ENCODE measurements around the gene PKDCC. TPM values are rescaled to one million over a fixed set of nuclear protein-coding genes. Genes with fewer than 3 reads are reported as not detected.

The PKDCC gene
- total and polyA plus RNA-seq, 2 of the 13 experiments (the other 11 are each of a cell fraction or from before 2014, with no cell fraction given) = 52.6 to 58.8 TPM

DNA sequence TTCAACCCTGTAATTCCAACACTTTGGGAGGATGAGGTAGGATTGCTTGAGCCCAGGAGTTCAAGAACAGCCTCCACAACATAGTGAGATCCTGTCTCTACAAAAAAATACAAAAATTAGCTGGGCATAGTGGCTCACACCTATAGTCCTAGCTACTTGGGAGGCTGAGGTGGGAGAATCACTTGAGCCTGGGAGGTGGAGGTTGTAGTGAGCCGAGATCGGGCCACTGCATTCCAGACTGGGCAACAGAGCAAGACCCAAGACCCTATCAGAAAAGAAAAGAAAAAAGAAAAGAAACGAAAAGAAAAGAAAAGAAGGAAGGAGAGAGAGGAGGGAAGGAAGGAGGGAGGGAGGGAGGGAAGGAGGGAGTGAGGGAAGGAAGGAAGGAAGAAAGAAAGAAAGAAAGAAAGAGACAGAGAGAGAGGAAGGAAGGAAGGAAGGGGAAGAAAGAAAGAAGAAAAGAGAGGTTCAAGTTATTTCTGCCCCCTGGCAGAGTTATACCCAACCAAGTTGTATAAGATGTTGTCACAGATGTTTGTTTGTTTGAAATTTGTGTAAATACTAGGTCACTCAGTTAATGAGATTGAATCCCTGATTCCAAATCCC is 3.9 kb upstream of the PKDCC start:
- Histone ChIP-seq H3K4me1 (ENCODE audit: insufficient read depth, low read length) (peaks cover 35% of the 10 kb centered on the region), H2AFZ (ENCODE audit: low read length) (no peak overlapping the region), H3K9me3 (ENCODE audit: low read length) (no peaks in the 10 kb centered on the region), H3K4me2 (ENCODE audit: low read depth, low read length) (no peak overlapping the region), H3K79me2 (ENCODE audit: insufficient read depth, low read length) (peaks cover 5% of the 10 kb centered on the region), H3K36me3 (replicated peaks in 1 of 2; ENCODE audit: control insufficient read depth in 1 of 2, insufficient read depth in 2 of 2, low read length in 2 of 2) (no peaks in the 10 kb centered on the region), H3K27ac (ENCODE audit: extremely low read length, insufficient read depth, low read length) (no peak overlapping the region), H3K27me3 (ENCODE audit: control insufficient read depth in 1 of 2, insufficient read depth in 2 of 2, low read length in 2 of 2) (peaks cover 0 to 49% of the 10 kb centered on the region in 2 experiments; a peak in 3 of 5 replicates), H3K9ac (ENCODE audit: insufficient read depth, low read depth, low read length) (no peak overlapping the region), H3K4me3 (replicated peaks in 1 of 3; ENCODE audit: insufficient read depth in 1 of 3, low read depth in 2 of 3, low read length in 3 of 3) (no peak overlapping the region), H4K20me1 (ENCODE audit: insufficient read depth, low read length) (no peaks in the 10 kb centered on the region; the same call in 1 of the 2 replicates)
- FAIRE-seq (no peak), DNase-seq (ENCODE audit: low spot score) (no peak), ATAC-seq (no peak)
- CTCF ChIA-PET (ENCODE audit: low intra/inter-chr PET ratio, low total read pairs) = no interaction called here
- POLR2A ChIA-PET = interaction anchor here (1.1 to 6.7 kb wide), 2 partner anchors 9 to 15 kb away, joined by 4 to 203 read pairs; no protein-coding TSS in a partner anchor
- 41% methylated on average over 3 of the region's 3 CpGs for WGBS (ENCODE audit: low lambda C conversion rate)
- TF ChIP-seq U2AF1 (optimal IDR thresholded peaks at IDR 0.05; ENCODE audit: low read depth, low read length) = no peak
- TF ChIP-seq SAFB2 (CRISPR knock-in tag; IDR thresholded peaks at IDR 0.05; ENCODE audit: borderline replicate concordance, low read depth) = no peak
- TF ChIP-seq, protein P1, sequence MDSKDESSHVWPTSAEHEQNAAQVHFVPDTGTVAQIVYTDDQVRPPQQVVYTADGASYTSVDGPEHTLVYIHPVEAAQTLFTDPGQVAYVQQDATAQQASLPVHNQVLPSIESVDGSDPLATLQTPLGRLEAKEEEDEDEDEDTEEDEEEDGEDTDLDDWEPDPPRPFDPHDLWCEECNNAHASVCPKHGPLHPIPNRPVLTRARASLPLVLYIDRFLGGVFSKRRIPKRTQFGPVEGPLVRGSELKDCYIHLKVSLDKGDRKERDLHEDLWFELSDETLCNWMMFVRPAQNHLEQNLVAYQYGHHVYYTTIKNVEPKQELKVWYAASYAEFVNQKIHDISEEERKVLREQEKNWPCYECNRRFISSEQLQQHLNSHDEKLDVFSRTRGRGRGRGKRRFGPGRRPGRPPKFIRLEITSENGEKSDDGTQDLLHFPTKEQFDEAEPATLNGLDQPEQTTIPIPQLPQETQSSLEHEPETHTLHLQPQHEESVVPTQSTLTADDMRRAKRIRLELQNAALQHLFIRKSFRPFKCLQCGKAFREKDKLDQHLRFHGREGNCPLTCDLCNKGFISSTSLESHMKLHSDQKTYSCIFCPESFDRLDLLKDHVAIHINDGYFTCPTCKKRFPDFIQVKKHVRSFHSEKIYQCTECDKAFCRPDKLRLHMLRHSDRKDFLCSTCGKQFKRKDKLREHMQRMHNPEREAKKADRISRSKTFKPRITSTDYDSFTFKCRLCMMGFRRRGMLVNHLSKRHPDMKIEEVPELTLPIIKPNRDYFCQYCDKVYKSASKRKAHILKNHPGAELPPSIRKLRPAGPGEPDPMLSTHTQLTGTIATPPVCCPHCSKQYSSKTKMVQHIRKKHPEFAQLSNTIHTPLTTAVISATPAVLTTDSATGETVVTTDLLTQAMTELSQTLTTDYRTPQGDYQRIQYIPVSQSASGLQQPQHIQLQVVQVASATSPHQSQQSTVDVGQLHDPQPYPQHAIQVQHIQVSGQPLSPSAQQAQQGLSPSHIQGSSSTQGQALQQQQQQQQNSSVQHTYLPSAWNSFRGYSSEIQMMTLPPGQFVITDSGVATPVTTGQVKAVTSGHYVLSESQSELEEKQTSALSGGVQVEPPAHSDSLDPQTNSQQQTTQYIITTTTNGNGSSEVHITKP (CRISPR knock-in tag; IDR thresholded peaks at IDR 0.05; ENCODE audit: low read depth) = no peak
- TF ChIP-seq, protein P2, sequence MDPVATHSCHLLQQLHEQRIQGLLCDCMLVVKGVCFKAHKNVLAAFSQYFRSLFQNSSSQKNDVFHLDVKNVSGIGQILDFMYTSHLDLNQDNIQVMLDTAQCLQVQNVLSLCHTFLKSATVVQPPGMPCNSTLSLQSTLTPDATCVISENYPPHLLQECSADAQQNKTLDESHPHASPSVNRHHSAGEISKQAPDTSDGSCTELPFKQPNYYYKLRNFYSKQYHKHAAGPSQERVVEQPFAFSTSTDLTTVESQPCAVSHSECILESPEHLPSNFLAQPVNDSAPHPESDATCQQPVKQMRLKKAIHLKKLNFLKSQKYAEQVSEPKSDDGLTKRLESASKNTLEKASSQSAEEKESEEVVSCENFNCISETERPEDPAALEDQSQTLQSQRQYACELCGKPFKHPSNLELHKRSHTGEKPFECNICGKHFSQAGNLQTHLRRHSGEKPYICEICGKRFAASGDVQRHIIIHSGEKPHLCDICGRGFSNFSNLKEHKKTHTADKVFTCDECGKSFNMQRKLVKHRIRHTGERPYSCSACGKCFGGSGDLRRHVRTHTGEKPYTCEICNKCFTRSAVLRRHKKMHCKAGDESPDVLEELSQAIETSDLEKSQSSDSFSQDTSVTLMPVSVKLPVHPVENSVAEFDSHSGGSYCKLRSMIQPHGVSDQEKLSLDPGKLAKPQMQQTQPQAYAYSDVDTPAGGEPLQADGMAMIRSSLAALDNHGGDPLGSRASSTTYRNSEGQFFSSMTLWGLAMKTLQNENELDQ (CRISPR knock-in tag; IDR thresholded peaks at IDR 0.05; ENCODE audit: borderline replicate concordance) = no peak
- no peak for TF ChIP-seq ZNF160 (CRISPR knock-in tag; IDR thresholded peaks at IDR 0.05)
- no peak for TF ChIP-seq KAT7 (CRISPR knock-in tag; IDR thresholded peaks at IDR 0.05; ENCODE audit: borderline replicate concordance)
- TF ChIP-seq NFYC (CRISPR knock-in tag; IDR thresholded peaks at IDR 0.05) = no peak
- no peak for TF ChIP-seq HNRNPUL1 (IDR thresholded peaks at IDR 0.05; ENCODE audit: low read depth, low read length)
- TF ChIP-seq PCBP2 (optimal IDR thresholded peaks at IDR 0.05; ENCODE audit: low read depth, low read length, poor library complexity, severe bottlenecking) = no peak
- intact Hi-C loops (cut with micrococcal nuclease; ENCODE audit: unreplicated experiment) = no loop called here
- BruUV-seq (replicated peaks) = no TSS peak
- in situ Hi-C loops (cut with HindIII; ENCODE audit: extremely low pct_ligation_motif_present, low pct_unique_long_range_greater_than_20kb) = no loop called here

Measured in HepG2 (cell line).